SK-N-SH (cell line): Measurements from ENCODE around the gene DDX19B.

Experiments
- EP300 ChIP-seq, 2 experiments: IDR thresholded peaks; 2 replicates each; pipeline versions ENCODE4 v1.4.0 to v1.6.1; 2012; ENCODE audit warnings: borderline replicate concordance in 1 of 2, low read depth in 1 of 2, low read length in 1 of 2
- FOXM1 ChIP-seq: IDR thresholded peaks from 2 replicates; pipeline ENCODE4 v1.4.0; 2012; ENCODE audit warnings: low read depth, mild to moderate bottlenecking
- MAX ChIP-seq: IDR thresholded peaks from 2 replicates; pipeline ENCODE4 v1.4.0; 2012; ENCODE audit warnings: low read depth
- SMC3 ChIP-seq: IDR thresholded peaks from 2 replicates; pipeline ENCODE4 v1.6.1; 2012; ENCODE audit warnings: low read depth, low read length, improper control_type of control experiment
- TF ChIP-seq, protein P1 (sequence below): fragments of 200-600 bp; sonication (generic); IDR thresholded peaks from 2 replicates; pipeline ENCODE4 v1.6.1; 2017; ENCODE audit warnings: antibody characterized with exemption, mild to moderate bottlenecking, moderate library complexity
- TF ChIP-seq, protein P2 (sequence below): fragments of 150-350 bp; IDR thresholded peaks from 2 replicates; pipeline ENCODE4 v1.6.1; 2017; ENCODE audit warnings: antibody characterized with exemption, low read length, low read depth, borderline replicate concordance

DNA sequence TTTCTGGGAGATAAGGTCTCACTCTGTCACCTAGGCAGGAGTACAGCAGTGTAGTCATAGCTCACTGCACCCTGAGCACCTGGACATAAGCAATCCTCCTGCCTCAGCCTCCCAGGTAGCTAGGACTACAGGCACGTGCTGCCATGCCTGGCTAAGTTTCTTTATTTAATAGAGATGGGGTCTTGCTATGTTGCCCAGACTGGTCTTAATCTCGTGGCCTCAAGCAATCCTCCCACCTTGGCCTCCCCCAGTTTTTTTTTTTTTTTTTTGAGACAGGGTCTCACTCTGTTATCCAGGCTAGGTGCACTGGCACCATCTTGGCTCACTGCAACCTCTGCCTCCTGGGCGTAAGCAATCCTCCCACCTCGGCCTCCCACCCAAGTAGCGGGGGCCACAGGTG, 21.1 kb downstream of the DDX19B start:
- TF ChIP-seq EP300 (IDR thresholded peaks at IDR 0.05; ENCODE audit: borderline replicate concordance in 1 of 2, low read depth in 1 of 2, low read length in 1 of 2) (no peak), SMC3 (no peak), MAX (no peak), FOXM1 (no peak)
- TF ChIP-seq, protein P1, sequence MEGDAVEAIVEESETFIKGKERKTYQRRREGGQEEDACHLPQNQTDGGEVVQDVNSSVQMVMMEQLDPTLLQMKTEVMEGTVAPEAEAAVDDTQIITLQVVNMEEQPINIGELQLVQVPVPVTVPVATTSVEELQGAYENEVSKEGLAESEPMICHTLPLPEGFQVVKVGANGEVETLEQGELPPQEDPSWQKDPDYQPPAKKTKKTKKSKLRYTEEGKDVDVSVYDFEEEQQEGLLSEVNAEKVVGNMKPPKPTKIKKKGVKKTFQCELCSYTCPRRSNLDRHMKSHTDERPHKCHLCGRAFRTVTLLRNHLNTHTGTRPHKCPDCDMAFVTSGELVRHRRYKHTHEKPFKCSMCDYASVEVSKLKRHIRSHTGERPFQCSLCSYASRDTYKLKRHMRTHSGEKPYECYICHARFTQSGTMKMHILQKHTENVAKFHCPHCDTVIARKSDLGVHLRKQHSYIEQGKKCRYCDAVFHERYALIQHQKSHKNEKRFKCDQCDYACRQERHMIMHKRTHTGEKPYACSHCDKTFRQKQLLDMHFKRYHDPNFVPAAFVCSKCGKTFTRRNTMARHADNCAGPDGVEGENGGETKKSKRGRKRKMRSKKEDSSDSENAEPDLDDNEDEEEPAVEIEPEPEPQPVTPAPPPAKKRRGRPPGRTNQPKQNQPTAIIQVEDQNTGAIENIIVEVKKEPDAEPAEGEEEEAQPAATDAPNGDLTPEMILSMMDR: no peak
- TF ChIP-seq, protein P2, sequence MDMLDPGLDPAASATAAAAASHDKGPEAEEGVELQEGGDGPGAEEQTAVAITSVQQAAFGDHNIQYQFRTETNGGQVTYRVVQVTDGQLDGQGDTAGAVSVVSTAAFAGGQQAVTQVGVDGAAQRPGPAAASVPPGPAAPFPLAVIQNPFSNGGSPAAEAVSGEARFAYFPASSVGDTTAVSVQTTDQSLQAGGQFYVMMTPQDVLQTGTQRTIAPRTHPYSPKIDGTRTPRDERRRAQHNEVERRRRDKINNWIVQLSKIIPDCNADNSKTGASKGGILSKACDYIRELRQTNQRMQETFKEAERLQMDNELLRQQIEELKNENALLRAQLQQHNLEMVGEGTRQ: no peak
